PC-3 (cell line): ENCODE results near the gene CCDC85B. TPM values are rescaled to one million over a fixed set of nuclear protein-coding genes. Genes with fewer than 3 reads are reported as not detected.

Experiments
- ATAC-seq: fragments of 200-7000 bp; cut with Tn5 transposase; 2 replicates; pipeline ENCODE4 v1.9.1; 2020; ENCODE audit warnings: mild to moderate bottlenecking, moderate library complexity
- BruUV-seq: library from RNA; stranded (reverse); fragments of 400-500 nt; replicated peaks from 2 replicates; lab custom pipeline; 2021; lab: Mats Ljungman, UMichigan
- CTCF ChIA-PET: fragments of 300-600 bp; sonication (Branson Sonifier 250); formaldehyde crosslinking; loops from one replicate; lab custom pipeline; 2022; ENCODE audit warnings: antibody characterized with exemption; lab: Charles Lee
- POLR2A ChIA-PET: fragments of 300-600 bp; sonication (Branson Sonifier 250); formaldehyde crosslinking; loops from one replicate; lab custom pipeline; 2022; ENCODE audit warnings: antibody characterized with exemption; ENCODE audit not compliant: unreplicated experiment; lab: Charles Lee
- DNase-seq: peaks from one replicate; pipeline ENCODE4 v3.0.0-alpha.2; 2015
- H2AFZ ChIP-seq: fragments of 300-600 bp; sonication (generic); 2 replicates; pipeline ENCODE4 v1.6.0; 2016; ENCODE audit warnings: antibody characterized with exemption, low read length
- H3F3A ChIP-seq: fragments of 300-600 bp; sonication (generic); one replicate; pipeline ENCODE4 v1.6.0; 2017; ENCODE audit warnings: antibody characterized with exemption, low read length, control low read depth, mild to moderate bottlenecking; ENCODE audit not compliant: unreplicated experiment
- H3K27ac ChIP-seq: fragments of 300-600 bp; sonication (generic); 2 replicates; pipeline ENCODE4 v1.5.1; 2016; ENCODE audit warnings: mild to moderate bottlenecking, low read length
- H3K27me3 ChIP-seq: fragments of 300-600 bp; sonication (generic); 2 replicates; pipeline ENCODE4 v1.6.1; 2016; ENCODE audit warnings: low read length, mixed read lengths
- H3K36me3 ChIP-seq: fragments of 300-600 bp; sonication (generic); 2 replicates; pipeline ENCODE4 v1.6.1; 2016; ENCODE audit warnings: low read depth, mixed run types, low read length, mixed read lengths
- H3K4me1 ChIP-seq: fragments of 300-600 bp; sonication (generic); 2 replicates; pipeline ENCODE4 v1.5.1; 2016; ENCODE audit warnings: low read length; ENCODE audit not compliant: insufficient read depth
- H3K4me2 ChIP-seq: fragments of 300-600 bp; sonication (generic); 2 replicates; pipeline ENCODE4 v1.6.0; 2016; ENCODE audit warnings: low read length
- H3K4me3 ChIP-seq: fragments of 300-600 bp; sonication (generic); 2 replicates; pipeline ENCODE4 v1.5.1; 2016; ENCODE audit warnings: mild to moderate bottlenecking, low read length, mixed read lengths
- H3K79me2 ChIP-seq: fragments of 300-600 bp; sonication (generic); 2 replicates; pipeline ENCODE4 v1.6.1; 2017; ENCODE audit warnings: low read length, mixed read lengths
- H3K9ac ChIP-seq: fragments of 300-600 bp; sonication (generic); 2 replicates; pipeline ENCODE4 v1.6.0; 2016; ENCODE audit warnings: mild to moderate bottlenecking, low read length
- H3K9me2 ChIP-seq: fragments of 300-600 bp; sonication (generic); replicated peaks from 2 replicates; pipeline ENCODE4 v1.6.1; 2016; ENCODE audit warnings: mixed run types, low read length, mixed read lengths
- H3K9me3 ChIP-seq: fragments of 300-600 bp; sonication (generic); 2 replicates; pipeline ENCODE4 v1.6.1; 2016; ENCODE audit warnings: low read length, mixed read lengths
- H4K20me1 ChIP-seq: fragments of 300-600 bp; sonication (generic); 2 replicates; pipeline ENCODE4 v1.6.1; 2016; ENCODE audit warnings: low read length, mixed read lengths
- EZH2 ChIP-seq: fragments of 300-600 bp; sonication (generic); IDR thresholded peaks from one replicate; pipeline ENCODE4 v1.6.1; 2017; ENCODE audit warnings: antibody characterized with exemption, mild to moderate bottlenecking, low read length; ENCODE audit not compliant: unreplicated experiment
- EZH2phosphoT487 ChIP-seq: fragments of 300-600 bp; sonication (generic); IDR thresholded peaks from 2 replicates; pipeline ENCODE4 v1.6.1; 2018; ENCODE audit warnings: mild to moderate bottlenecking, antibody characterized with exemption, low read length, borderline replicate concordance
- intact Hi-C: fragments of 100-400 bp; cut with micrococcal nuclease; formaldehyde crosslinking; loops from 2 replicates; pipeline ENCODE4 v1.9.0; 2023
- total RNA-seq: library from RNA; depleted of rRNA; stranded (reverse); fragments of >200 nt; gene quantifications from 2 replicates; pipeline ENCODE4 v1.2.3, GENCODE V29; 2014
- TF ChIP-seq, protein P1 (sequence below): fragments of 300-600 bp; sonication (generic); conservative IDR thresholded peaks from 2 replicates; pipeline ENCODE4 v1.5.1; 2017; ENCODE audit warnings: antibody characterized with exemption, low read depth, mild to moderate bottlenecking, low read length

Gene CCDC85B
- total RNA-seq, 1 experiment from 2014 or later, result 207 TPM

DNA sequence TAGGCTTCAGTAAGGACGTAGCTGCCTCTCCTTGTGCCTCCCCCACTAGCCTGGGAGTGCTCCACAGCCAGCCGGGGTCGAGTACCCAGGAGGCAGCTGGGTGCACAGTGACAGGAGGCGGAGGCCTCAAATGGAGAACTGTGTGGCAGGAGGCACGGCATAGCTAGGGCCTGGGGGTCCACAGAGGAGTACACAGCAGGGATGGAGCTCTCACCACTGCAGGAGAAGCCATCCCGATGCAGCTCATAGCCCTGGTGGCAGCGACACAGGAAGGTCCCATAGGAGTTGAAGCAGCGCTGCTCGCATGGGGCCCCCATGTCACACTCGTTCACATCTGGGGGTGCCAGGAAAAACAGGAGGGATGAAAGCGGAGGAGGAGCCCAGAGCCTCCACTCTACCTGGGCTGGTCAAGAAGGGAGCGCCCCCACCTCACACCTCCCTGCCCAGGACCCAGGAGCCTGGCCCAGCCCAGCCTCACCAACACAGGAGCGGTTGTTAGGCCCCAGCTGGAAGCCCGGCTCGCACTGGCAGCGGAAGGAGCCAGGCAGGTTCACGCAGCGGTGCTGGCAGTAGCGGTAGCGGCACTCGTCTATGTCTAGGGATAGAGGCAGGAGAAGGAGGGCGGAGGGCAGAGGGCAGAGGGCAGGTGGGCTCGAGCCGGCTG, 20.7 kb upstream of the CCDC85B start:
- no TSS peak for BruUV-seq
- H3K27ac ChIP-seq, result no peak overlapping the region
- H4K20me1 ChIP-seq, result no peaks in the 10 kb centered on the region

DNA sequence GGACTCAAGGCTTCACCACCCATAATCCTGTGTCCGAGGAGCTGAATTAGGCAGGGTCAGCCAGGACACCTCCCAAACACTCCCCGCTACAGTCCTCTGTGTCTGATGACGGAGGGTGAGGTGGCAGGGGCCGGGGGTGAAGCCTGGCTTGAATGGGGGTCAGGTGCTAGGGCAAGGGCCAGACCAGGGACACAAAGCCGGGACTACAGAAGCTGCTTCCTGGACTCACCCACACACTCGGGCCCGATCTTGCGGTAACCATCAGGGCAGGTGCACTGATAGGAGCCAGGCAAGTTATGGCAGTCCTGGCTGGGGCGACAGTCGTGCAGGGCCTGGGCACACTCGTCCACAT, 20.2 kb upstream of the CCDC85B start:
- ChIA-PET POLR2A (no interaction called here), CTCF (no interaction called here)
- BruUV-seq, result no TSS peak

More for the DNA sequence above, 20.7 kb upstream of the CCDC85B start:
- DNase-seq (no peak), ATAC-seq (no peak)
- ChIA-PET POLR2A (interaction anchor here (0.8 kb wide), 1 partner anchor 10 kb away, joined by 4 read pairs; no protein-coding TSS in a partner anchor), CTCF (no interaction called here)
- no peak overlapping the region for H3K4me2 ChIP-seq
- no peaks in the 10 kb centered on the region for H3K79me2 ChIP-seq
- H3K9me3 ChIP-seq, result no peaks in the 10 kb centered on the region
- no peaks in the 10 kb centered on the region for H3K9me2 ChIP-seq
- peaks cover 10% of the 10 kb centered on the region; the same call in 1 of the 2 replicates for H3K36me3 ChIP-seq
- H3K4me1 ChIP-seq, result peaks cover 6% of the 10 kb centered on the region
- no peaks in the 10 kb centered on the region for H3K27me3 ChIP-seq
- TF ChIP-seq, protein P1, sequence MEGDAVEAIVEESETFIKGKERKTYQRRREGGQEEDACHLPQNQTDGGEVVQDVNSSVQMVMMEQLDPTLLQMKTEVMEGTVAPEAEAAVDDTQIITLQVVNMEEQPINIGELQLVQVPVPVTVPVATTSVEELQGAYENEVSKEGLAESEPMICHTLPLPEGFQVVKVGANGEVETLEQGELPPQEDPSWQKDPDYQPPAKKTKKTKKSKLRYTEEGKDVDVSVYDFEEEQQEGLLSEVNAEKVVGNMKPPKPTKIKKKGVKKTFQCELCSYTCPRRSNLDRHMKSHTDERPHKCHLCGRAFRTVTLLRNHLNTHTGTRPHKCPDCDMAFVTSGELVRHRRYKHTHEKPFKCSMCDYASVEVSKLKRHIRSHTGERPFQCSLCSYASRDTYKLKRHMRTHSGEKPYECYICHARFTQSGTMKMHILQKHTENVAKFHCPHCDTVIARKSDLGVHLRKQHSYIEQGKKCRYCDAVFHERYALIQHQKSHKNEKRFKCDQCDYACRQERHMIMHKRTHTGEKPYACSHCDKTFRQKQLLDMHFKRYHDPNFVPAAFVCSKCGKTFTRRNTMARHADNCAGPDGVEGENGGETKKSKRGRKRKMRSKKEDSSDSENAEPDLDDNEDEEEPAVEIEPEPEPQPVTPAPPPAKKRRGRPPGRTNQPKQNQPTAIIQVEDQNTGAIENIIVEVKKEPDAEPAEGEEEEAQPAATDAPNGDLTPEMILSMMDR, result no peak
- TF ChIP-seq EZH2 (no peak), EZH2phosphoT487 (no peak)
- no peak overlapping the region for H3K9ac ChIP-seq
- H2AFZ ChIP-seq, result no peak overlapping the region
- no peaks in the 10 kb centered on the region for H3F3A ChIP-seq
- intact Hi-C loops, result no loop called here
- H3K4me3 ChIP-seq, result no peak overlapping the region

More for the DNA sequence above, 20.2 kb upstream of the CCDC85B start:
- H3K9ac ChIP-seq, result no peak overlapping the region
- peaks cover 5% of the 10 kb centered on the region; the same call in 1 of the 2 replicates for H3K36me3 ChIP-seq
- H3F3A ChIP-seq, result no peaks in the 10 kb centered on the region
- H3K9me2 ChIP-seq, result no peaks in the 10 kb centered on the region
- DNase-seq, result no peak
- no peaks in the 10 kb centered on the region for H3K27me3 ChIP-seq
- no peaks in the 10 kb centered on the region for H4K20me1 ChIP-seq
- H3K4me1 ChIP-seq, result peaks cover 6% of the 10 kb centered on the region
- no peak overlapping the region for H3K4me2 ChIP-seq
- no peak overlapping the region for H3K27ac ChIP-seq
- intact Hi-C loops, result no loop called here
- H3K4me3 ChIP-seq, result no peak overlapping the region
- TF ChIP-seq, protein P1, result no peak
- TF ChIP-seq EZH2 (no peak), EZH2phosphoT487 (no peak)
- no peak for ATAC-seq
- H2AFZ ChIP-seq, result no peak overlapping the region
- no peaks in the 10 kb centered on the region for H3K9me3 ChIP-seq
- H3K79me2 ChIP-seq, result no peaks in the 10 kb centered on the region
